ENCODE results near the gene NDST1. TPM values are rescaled to one million over a fixed set of nuclear protein-coding genes. Genes with fewer than 3 reads are reported as not detected.

The NDST1 gene
- total RNA-seq, 2 donors from 2014 or later, result 37.6 to 56.0 TPM

- intact Hi-C loops (cut with DNase I), result no loop called here
These were observed 4.4 kb downstream of the NDST1 start for GRCh38 chr5:150512368-150512747.

GRCh38 chr5:150513375-150514309 is 5.7 kb downstream of the NDST1 start:
- peak overlapping the region in 3 of 4 donors; percentile 76 to 80 (median 78) for H3K27ac ChIP-seq
- no peak for ATAC-seq
- peak in 2 of 4 donors; percentile 21 to 40 for DNase-seq

More at GRCh38 chr5:150512368-150512747, 4.4 kb downstream of the NDST1 start:
- H3K9me3 ChIP-seq, result no peaks in the 10 kb centered on the region
- H3K36me3 ChIP-seq (replicated peaks in 1 of 2; ENCODE audit: insufficient read depth in 1 of 2, low read depth in 2 of 2), result no peaks in the 10 kb centered on the region
- DNase-seq, result peak; percentile 42 to 56 (median 54)
- TF ChIP-seq POLR2A (IDR thresholded peaks at IDR 0.05) (no peak), CTCF (IDR thresholded peaks at IDR 0.05) (no peak)
- no peaks in the 10 kb centered on the region for H3K27me3 ChIP-seq
- H3K4me3 ChIP-seq, result no peak overlapping the region
- peak; percentile 25 for ATAC-seq
- peak overlapping the region; percentile 76 to 80 (median 78) for H3K27ac ChIP-seq
- H3K4me1 ChIP-seq, result peaks cover 100% of the 10 kb centered on the region
- 8 to 11% methylated on average over 5 to 6 of the region's 6 CpGs for WGBS, 2 donors

GRCh38 chr5:150514708-150515211 is 6.8 kb downstream of the NDST1 start:
- DNase-seq, result peak; percentile 59 to 81 (median 76)
- intact Hi-C loops (cut with DNase I), result no loop called here
- ATAC-seq, result no peak

More at GRCh38 chr5:150513375-150514309, 5.7 kb downstream of the NDST1 start:
- TF ChIP-seq CTCF (IDR thresholded peaks at IDR 0.05), result no peak
- TF ChIP-seq POLR2A (IDR thresholded peaks at IDR 0.05), result no peak
- 84 to 89% methylated on average over 9 to 15 of the region's 15 CpGs for WGBS, 2 donors
- peaks cover 100% of the 10 kb centered on the region for H3K4me1 ChIP-seq
- no peaks in the 10 kb centered on the region for H3K27me3 ChIP-seq
- no peak overlapping the region for H3K4me3 ChIP-seq
- no peaks in the 10 kb centered on the region for H3K36me3 ChIP-seq (replicated peaks in 1 of 2; ENCODE audit: insufficient read depth in 1 of 2, low read depth in 2 of 2)
- intact Hi-C loops (cut with DNase I), result no loop called here
- no peaks in the 10 kb centered on the region for H3K9me3 ChIP-seq

GRCh38 chr5:150515446-150515845 is 7.5 kb downstream of the NDST1 start:
- Histone ChIP-seq H3K4me1 (peaks cover 100% of the 10 kb centered on the region), H3K4me3 (no peak overlapping the region), H3K9me3 (no peaks in the 10 kb centered on the region), H3K27ac (peak overlapping the region; percentile 66 to 78 (median 76)), H3K27me3 (no peaks in the 10 kb centered on the region), H3K36me3 (replicated peaks in 1 of 2; ENCODE audit: insufficient read depth in 1 of 2, low read depth in 2 of 2) (no peaks in the 10 kb centered on the region)
- intact Hi-C loops (cut with DNase I), result no loop called here
- no peak for ATAC-seq
- no peak for TF ChIP-seq CTCF (IDR thresholded peaks at IDR 0.05)
- no peak for TF ChIP-seq POLR2A (IDR thresholded peaks at IDR 0.05)
- 35 to 57% methylated on average over 5 to 6 of the region's 6 CpGs for WGBS, 2 donors
- peak in 2 of 4 donors; percentile 30 to 52 for DNase-seq

More at GRCh38 chr5:150514708-150515211, 6.8 kb downstream of the NDST1 start:
- H3K36me3 ChIP-seq (replicated peaks in 1 of 2; ENCODE audit: insufficient read depth in 1 of 2, low read depth in 2 of 2), result no peaks in the 10 kb centered on the region
- peak overlapping the region; percentile 22 to 78 (median 76) for H3K27ac ChIP-seq
- no peaks in the 10 kb centered on the region for H3K27me3 ChIP-seq
- H3K9me3 ChIP-seq, result no peaks in the 10 kb centered on the region
- 0 to 19% methylated on average over 3 of the region's 3 CpGs for WGBS, 2 donors
- H3K4me3 ChIP-seq, result no peak overlapping the region
- TF ChIP-seq CTCF (IDR thresholded peaks at IDR 0.05) (no peak), POLR2A (IDR thresholded peaks at IDR 0.05) (no peak)
- H3K4me1 ChIP-seq, result peaks cover 100% of the 10 kb centered on the region
